HG03135 (cell line): ENCODE data around the gene TNPO3.
"Not testable (repeated sequence)": the region's sequence is repeated elsewhere in the genome, so short reads cannot be mapped to it uniquely, and the experiment has no call there.

Experiments used
- ATAC-seq: cut with Tn5 transposase; IDR thresholded peaks from one replicate; pipeline ENCODE4 v1.9.1; 2021; ENCODE audit warnings: mild to moderate bottlenecking, moderate library complexity; ENCODE audit not compliant: unreplicated experiment

Gene TNPO3

GRCh38 chr7:129017933-129018538 lies 36.9 kb downstream of the TNPO3 start:
- peak; percentile 60 for ATAC-seq

- no peak for ATAC-seq
Measured at GRCh38 chr7:129017264-129017663, 37.6 kb downstream of the TNPO3 start.

GRCh38 chr7:129014501-129015101 lies 40.3 kb downstream of the TNPO3 start:
- ATAC-seq, result no peak

DNA sequence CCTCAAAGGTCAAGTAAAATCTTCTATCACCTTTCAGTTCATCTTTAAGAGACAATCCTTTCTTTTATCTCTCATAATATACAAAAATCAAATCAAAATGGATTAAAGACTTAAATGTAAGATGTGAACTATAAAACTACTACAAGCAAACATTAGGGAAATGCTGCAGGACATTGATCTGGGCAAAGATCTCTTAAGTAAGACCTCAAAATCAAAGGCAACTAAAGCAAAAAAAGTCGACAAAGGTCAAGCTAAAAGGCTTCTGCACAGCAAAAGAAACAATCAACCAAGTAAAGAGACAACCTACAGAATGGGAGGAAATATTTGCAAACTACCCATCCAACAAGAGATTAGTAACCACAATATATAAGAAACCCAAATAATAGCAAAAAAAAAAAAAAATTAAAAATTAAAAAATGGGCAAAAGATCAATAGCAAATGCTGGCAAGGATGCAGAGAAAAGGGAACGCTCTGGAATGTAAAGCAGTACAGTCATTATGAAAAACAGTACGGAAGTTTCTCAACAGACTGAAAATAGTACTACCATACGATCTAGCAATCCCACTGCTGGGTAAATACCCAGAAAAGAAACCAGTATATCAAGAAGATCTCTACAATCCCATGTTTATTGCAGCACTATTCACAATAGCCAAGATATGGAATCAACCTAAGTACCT lies 41.7 kb downstream of the TNPO3 start:
- ATAC-seq, result no peak

- ATAC-seq, result no peak
Measured at GRCh38 chr7:129012641-129013040, 42.3 kb downstream of the TNPO3 start.

GRCh38 chr7:129010075-129010474 lies 44.8 kb downstream of the TNPO3 start:
- no peak for ATAC-seq

DNA sequence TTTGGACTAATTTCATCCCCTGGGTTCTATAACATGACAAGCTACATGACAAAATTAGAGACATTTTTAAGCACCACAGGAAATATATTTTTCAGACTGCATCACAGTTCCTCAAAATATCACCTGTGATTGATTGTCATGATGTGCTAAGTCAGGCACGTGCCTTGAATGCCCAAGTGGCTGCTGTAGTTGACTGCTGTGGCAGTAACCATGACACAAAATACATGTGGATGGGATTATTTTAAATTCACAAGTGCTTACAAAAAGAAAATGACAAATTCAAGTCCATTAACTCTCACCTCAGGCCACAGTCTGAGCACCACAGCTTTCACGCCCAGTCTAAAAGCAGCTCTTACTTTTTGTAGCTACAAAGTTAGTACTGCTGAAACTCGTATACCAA lies 45.5 kb downstream of the TNPO3 start:
- peak; percentile 81 for ATAC-seq

GRCh38 chr7:129008645-129009414 lies 46.1 kb downstream of the TNPO3 start:
- ATAC-seq, result peak; percentile 16

- ATAC-seq, result no peak
Measured at GRCh38 chr7:129007572-129007971, 47.3 kb downstream of the TNPO3 start.

DNA sequence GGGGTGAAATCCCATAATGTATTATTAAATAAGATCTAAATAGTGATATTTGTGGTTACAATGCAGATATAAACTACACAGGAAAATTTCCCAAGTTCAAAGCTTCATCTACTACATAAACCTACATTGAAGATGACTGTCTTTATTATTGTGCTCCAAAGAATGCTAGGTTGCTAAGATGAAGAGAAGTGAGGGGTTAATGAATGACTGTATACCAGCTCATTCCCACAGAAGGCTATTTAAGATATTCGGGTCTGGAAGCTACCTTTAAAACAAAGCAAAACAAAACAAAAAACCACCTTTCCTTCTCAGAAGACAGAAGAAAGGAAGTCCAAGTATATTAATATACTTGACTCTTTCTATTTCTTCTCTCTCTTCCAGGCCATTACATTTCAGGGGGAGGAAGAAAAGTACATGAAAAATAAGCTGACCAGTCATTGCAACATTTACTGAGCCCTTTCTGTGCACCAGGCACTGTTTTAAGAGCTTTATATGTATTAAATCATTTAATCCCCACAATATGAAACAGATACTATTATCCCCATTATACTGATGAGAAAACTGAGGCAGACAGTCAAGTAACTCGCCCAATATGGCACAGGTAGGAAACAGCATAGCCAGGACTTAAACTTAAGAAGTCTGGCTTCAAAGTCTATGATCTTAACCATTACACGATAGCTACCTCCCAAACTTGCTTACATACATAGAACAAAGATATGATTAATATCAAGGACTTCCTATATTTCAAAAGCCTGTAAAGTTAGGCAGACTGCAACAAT lies 48.1 kb downstream of the TNPO3 start:
- ATAC-seq, result no peak

DNA sequence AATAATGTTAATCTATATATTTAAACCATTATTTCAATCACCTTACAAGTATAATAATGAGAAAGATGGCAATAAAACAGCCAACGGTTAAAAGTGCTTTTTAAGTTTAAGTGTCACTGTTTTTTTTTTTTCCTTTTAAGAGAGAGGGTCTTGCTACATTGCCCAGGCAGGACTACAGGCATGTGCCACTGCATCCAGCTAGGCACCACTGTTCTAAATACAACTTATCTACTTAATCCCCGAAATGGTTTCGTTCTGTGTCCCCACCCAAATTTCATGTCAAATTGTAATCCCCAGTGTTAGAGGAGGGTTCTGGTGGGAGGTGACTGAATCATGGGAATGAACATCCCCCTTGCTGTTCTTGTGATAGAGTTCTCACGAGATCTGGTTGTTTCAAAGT lies 49.7 kb downstream of the TNPO3 start:
- ATAC-seq, result no peak

DNA sequence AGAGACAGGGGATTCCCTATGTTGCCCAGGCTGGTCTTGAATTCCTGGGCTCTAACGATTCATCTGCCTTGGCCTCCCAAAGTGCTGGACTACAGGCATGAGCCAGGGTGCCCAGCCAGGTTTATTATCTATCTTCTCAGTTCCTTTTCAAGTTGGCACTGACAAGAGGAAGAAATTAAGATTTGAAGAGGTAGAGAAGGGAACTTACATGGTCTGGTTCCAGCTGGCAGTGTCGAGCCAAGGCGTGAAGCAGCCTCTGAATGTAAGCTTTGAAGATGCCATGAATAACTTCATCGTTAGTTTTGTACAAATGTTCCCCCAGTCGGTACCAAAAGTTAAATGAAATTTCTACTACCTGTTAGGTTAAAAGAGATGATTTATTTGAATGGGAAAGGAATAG lies 57.7 kb downstream of the TNPO3 start:
- no peak for ATAC-seq

GRCh38 chr7:128994560-128994959 lies 60.4 kb downstream of the TNPO3 start:
- not testable (repeated sequence) for ATAC-seq

GRCh38 chr7:128993419-128993818 lies 61.5 kb downstream of the TNPO3 start:
- ATAC-seq, result no peak

DNA sequence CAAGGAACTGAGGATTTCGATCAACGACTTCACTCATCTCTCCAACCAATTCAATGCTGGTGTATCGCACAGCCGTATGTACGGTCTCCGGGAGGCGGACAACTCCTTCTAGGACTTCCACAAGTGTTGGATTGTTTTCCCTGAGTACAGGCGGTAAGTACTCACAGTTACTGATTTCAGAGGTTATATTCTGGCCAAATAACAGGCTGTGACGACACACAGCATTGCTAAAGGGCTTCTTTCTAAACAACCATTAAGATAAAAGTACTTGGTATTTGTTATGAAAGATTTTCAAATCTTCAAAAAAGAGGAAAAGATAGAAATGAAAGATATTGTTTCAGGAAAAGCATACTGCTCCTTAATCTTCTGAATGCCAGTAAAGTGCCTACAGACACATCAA lies 65.0 kb downstream of the TNPO3 start:
- ATAC-seq, result no peak

GRCh38 chr7:128988372-128988771 lies 66.5 kb downstream of the TNPO3 start:
- no peak for ATAC-seq

DNA sequence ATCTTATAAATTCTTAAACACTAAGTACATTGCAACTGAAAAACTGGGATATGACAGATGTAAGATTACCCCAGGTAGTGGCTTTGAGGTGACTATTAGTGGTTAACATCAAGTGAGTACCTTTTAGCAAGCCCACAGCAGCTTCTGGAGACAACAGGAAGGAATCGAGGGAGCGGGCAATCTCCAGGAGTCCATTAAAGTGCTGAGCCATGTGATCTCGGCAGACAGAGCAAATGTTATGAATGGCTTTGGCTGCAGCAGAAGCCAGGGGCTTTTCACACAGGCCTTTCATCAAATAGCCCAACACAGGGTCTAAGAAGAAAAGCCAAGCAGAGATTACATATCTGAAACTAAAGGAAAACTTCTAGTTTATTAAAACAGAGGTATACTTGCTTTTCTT lies 68.3 kb downstream of the TNPO3 start:
- no peak for ATAC-seq

DNA sequence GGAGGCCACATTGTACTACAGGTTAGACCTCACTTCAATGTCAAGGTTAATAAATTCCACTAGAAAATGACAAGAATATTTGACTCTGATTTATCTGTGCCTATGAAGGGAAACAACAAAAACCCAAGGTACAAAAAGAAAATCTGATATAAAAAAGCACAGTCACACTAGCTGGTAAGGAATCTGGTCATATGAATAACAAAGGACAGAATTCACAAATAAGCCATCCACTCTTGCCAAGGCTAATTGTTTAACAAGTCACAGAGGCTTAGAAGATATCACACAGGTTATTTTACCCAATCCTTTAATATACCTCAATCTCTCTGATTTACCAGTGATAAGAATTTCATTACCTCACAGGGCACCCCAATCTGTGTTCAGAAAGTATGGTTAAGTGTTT lies 69.3 kb downstream of the TNPO3 start:
- no peak for ATAC-seq

GRCh38 chr7:128982105-128982504 lies 72.8 kb downstream of the TNPO3 start:
- ATAC-seq, result no peak

- ATAC-seq, result no peak
Measured at GRCh38 chr7:128974241-128974934, 80.5 kb downstream of the TNPO3 start.
